ENCODE data around the gene DEPDC5.
A peak's percentile ranks its signal among the peaks of the same experiment; 100 is the strongest.
"Not testable (repeated sequence)": the region's sequence is repeated elsewhere in the genome, so short reads cannot be mapped to it uniquely, and the experiment has no call there.

DEPDC5 gene

DNA sequence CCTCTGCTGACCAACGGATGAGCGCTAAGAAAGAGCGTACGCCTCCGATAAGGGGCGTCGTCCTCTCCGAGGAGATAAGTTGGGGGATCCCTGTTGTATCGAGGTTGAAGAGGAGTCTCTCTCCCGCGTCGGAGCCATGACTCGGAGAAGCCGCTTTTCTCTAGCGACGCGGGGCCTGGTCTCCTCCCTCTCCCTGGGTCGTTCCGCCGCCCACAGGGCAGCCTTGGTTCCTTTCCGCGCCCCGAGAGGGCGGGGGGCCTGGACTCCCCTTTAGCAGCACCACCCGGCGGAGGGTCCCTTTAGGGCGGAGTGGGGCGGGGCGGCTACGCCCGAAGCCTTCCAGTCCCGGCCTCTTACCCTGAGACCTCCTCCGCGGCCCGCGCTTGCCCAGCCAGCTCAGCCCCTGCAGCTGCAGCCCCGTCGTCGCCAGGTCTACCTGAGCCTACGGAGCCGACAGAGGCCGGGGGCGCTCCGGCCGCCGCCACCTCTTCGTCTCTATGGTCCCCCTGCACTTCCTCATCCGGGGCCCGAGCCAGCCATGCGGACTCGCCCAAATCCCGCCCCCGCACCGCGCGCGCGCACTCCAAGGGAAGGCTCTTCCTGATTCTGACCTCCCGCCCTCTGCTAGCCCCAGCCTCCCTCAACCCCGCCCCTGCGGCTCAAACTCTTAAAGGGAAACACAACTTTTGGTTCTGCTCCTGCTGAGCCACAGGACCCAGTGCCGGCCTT, 4.0 kb upstream of the DEPDC5 start, which contains the start of gene PRR14L:
Gene PRR14L, minus strand, starts transcription at position 497 of the 729 bp plus-strand sequence. CDS start 11,272 bp downstream, outside the sequence.
- DNase-seq: peak; percentile 99

DNA sequence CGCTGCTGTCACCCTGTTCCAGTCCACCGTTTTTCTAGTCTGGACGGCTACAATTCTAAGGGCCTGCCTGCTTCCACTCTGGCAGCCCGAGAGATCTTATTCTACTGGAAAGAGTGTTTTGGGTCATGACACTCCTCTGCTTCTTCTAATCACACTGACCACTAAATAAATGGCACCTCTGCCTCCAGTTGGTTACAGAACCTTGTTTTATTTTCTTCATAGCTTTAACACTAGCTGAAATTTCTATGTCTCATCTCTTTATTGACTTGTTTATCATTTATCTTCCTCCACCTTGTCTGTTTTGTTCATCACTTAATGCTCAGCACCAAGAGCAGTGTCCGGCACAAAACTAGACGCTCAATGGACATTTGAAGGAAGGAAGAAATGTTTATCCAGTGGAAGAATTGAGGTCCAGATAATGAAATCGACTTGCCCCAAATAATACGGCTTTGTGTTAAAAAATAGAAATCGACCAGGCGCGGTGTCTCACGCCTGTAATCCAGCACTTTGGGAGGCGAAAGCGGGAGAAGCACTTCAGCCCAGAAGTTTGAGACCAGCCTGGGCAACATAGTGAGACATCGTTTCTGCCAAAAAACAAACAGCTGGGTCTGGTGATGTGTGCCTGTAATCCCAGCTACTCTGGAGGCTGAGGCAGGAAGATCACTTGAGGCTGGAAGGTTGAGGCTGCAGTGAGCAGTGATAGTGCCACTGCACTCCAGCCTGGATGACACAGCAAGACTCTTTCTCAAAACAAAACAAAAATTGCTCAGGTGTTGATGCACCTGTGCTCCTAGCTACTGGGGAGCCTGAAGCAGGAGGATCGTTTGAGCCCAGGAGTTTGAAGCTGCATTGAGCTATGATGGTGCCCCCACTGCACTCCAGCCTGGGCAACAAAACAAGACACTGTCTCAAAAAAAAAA, 3.2 kb upstream of the DEPDC5 start:
- DNase-seq: no peak

DNA sequence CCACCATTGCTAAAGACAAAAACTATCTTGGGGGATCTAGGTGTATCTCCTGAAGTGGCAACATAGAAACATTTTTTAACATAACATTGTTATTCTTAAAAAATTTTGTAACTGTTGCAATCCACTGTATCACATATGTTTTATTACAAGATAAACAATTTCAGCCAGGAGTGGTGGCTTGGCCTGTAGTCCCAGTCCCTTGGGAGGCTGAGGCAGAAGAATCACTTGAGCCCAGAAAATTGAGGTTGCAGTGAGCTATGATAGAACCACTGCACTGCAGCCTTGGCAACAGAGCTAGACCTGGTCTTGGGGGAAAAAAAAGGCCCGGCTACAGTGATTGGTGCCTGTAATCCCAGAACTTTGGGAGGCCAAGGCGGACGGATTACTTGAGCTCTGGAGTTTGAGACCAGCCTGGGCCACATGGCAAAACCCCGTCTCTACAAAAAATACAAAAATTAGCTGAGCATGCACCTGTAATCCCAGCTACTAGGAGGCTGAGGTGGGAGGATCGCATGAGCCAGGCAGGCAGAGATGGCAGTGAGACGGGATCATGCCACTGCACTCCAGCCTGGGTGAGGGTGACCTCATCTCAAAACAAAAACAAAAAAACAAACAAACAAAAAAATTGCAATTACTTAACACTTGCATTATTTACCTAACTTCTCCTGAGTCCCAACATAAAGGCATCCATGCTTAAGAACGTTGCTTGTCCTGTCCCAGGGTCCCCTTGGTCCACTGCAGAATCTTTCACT, 1.5 kb upstream of the DEPDC5 start:
- no peak for DNase-seq

DNA sequence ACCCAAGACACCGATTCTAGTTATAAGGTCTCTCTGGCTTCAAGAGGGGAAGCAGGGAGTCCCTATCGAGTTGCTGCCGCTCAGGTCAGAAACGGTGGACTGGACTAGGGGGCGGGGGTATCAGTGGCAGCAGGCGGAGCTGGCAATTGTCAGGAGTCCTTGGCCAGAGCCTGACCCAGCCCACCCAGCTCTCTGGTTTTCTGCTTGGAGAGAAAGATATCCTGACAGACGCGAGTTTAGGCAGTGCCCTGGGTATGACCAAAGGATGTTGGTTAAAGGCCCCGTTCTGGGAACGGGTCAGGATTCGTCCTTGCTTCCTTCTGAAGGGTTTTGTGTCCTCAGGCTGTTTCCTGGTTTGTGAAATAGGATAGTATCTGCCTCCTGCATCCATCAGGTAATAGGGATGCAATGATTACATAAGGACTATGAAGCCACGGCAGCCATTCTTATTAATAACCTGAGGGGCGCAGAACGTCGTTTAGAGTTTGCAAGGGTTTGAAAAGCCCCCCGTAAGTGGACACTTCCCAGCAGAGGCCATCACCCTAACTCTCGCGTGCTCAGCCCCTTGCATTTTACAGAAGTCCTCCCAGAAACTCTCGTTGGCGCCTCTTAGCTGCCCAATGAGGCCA, 700 bp upstream of the DEPDC5 start:
- DNase-seq: no peak

DNA sequence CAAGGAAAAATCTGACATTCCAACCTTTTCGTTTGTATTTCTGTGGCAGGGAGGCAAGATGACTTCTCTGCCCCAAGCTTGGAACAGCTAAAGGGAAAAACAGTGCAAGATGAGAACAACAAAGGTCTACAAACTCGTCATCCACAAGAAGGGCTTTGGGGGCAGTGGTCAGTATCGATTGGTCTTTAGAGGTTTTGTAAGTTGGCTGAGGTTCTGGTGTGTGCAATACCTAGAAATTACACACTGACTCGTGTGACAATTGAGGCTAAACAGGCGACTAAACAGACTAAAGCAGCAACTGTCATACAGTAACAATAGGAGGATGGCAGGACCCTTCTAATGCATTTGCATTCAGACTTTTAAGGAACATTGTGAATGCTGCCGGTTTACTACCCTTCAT, 994 bp downstream of the DEPDC5 start:
- no peak for DNase-seq

DNA sequence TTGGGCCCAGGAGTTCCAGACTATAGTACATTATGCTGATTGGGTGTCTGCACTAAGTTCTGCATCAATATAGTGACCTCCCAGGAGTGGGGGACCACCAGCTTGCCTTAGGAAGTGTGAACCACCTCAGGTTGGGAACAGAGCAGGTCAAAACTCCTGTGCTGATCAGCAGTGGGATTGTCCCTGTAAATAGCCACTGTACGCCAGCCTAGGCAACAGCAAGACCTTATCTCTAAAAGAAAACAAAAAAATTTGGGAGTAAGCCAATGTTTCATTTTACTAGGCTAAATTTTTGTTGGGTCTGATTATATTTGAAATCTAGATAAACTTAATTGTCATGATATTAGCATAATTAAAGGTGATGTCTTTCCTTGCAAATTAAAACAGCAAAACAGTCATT, 3.4 kb downstream of the DEPDC5 start:
- DNase-seq: no peak

DNA sequence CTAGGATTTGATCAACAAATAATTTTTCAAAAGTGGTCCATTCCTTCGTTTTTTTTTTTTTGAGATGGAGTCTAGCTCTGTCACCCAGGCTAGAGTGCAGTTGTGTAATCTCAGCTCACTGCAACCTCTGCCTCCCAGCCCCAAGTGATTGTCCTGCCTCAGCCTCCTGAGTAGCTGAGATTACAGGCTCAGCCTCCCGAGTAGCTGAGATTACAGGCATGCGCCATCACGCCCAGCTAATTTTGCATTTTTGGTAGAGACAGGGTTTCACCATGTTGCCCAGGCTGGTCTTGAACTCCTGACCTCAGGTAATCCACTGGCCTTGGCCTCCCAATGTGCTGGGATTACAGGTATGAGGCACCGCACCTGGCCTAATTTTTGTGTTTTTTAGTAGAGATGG, 5.0 kb downstream of the DEPDC5 start:
- not testable (repeated sequence) for DNase-seq

DNA sequence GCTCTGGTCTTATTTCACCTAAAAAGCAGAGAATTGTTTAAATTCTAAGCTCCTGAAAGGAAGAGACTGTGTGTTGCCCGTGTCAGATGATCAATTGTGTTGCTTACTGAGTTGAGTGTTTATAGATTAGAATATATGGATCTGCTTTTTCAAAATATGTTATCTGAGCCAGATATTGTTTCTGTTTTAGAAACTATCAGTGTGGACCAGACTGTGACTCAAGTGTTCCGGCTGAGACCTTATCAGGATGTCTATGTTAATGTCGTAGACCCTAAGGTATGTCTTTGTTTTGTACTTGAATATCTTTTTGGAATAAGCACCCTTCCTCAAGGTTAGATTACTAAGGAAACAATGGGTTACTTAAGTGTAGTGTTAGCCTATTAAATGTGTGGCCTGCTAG, 11.0 kb downstream of the DEPDC5 start:
- DNase-seq: no peak

DNA sequence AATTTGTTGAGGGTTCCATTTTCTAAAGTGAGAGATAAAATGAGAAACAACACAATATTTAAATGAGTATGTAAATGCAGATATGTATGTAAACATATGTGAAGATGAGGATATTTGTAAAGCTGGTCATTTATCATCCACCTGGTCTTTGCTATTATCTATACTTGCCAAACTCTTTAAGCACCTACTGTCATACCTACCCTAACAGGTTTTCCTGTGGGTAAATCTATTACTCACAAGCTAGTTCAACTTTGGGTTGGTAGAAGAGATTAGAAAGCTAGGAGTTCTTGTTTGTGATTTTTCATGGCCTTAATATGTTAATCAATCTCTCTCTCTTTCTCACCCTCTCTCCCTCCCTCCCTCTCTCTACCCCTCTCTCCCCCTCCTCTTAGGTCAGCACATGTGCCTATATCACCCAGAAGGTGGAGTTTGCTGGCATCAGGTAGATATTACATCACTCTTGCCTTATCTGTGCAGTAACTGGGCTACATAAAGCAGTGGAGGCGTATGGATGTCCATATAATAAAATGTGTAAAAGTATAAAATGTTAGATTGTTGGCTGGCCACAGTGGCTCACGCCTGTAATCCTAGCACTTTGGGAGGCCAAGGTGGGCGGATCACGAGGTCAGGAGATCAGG, 14.7 kb downstream of the DEPDC5 start:
- no peak for DNase-seq

DNA sequence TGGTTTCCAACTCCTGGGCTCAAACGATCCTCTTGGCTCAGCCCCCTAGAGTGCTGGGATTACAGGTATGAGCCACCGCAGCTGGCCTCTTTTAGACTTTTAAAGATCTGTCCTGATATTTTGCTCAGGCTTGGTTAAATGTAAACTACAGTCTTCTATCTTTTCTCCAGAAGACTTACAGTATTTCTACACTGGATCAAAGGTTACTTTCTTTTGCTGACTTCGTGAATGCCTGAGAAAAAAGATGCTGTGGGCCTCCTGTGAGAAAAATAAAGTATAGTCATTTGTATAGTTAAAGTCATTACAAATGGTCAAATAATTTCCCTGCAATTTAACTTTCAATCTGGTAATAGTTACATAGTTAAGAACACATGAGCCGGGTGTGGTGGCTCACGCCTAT, 19.6 kb downstream of the DEPDC5 start:
- DNase-seq: no peak

DNA sequence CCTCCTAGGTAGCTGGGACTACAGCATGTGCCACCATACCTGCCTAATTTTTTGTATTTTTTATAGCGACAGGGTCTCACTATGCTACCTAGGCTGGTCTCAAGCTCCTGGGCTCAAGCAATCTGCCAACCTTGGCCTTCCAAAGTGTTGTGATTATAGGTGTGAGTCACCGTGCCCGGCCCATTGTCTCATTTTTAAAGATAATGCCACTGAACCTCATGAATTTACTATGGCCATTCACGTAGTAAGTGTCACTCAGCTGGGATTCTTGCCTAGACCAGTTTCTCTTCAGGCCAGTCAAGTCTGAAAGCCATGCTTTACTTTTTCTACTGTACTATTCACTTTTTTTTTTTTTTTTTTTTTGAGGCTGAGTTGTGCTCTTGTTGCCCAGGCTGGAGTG, 22.4 kb downstream of the DEPDC5 start:
- no peak for DNase-seq

DNA sequence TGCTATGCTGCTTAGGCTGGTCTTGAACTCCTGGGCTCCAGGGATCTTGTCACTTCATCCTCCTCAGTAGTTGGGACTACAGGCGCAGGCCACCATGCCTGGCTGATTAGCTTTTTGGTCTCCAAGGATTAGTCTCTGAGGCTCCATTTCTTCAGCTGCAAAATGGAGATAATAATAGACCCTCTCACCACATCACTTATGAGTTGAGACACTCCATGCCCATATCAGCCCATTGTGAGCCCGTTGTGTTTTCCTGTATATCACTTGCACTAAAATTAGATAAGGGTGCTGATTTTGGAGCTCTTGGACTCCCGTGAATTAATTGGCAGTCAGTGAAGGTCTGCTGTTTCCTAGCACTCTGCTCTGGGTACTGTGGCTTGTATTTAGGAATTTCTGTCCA, 36.0 kb downstream of the DEPDC5 start:
- DNase-seq: no peak

DNA sequence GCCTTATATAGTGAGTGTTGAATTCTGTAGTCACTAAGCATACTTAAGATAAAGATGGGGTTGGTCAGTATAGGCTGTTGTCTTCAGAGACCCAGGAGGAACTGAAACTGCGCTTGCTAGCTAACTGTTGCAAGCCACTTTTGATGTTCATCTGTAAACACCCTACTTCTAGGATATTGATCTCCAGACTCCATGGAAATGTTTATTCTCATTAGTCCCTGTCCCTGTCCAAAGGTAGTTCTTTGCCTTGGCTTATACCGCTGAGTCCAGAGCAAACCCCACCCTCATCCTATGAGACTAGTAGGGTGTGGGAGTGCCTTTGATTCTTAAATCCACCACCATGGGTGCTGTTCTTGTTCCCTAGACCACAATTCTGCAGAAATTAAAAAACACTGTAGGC, 36.4 kb downstream of the DEPDC5 start:
- no peak for DNase-seq

DNA sequence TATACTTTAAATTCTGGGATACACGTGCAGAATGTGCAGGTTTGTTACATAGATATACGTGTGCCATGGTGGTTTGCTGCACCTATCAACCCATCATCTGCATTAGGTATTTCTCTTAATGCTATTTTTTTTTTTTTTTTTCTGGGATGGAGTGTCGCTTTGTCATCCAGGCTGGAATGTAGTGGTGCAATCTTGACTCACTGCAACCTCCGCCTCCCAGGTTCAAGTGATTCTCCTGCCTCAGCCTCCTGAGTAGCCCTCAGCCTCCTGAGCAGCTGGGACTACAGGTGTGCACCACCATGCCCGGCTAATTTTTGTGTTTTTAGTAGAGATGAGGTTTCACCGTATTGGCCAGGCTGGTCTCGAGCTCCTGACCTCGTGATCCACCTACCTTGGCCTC, 45.5 kb downstream of the DEPDC5 start:
- DNase-seq: not testable (repeated sequence)

DNA sequence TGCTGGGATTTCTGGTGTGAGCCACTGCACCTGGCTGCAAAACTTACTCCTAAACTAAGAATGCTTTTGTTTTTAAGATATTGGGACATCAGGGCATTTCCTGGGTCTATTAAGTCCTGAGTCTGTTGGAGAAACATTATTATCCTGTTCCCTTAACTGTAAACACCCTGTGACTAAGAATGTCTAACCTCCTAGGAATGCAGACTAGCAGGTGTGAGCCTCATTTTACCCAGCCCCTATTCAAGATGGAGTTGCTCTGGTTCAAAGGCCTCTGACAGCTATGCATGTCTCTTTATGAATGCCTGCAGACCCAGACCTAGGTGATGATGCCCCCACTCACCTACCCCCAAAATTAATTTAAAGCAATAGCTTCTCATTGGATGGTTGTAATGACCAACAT, 46.2 kb downstream of the DEPDC5 start:
- DNase-seq: no peak

DNA sequence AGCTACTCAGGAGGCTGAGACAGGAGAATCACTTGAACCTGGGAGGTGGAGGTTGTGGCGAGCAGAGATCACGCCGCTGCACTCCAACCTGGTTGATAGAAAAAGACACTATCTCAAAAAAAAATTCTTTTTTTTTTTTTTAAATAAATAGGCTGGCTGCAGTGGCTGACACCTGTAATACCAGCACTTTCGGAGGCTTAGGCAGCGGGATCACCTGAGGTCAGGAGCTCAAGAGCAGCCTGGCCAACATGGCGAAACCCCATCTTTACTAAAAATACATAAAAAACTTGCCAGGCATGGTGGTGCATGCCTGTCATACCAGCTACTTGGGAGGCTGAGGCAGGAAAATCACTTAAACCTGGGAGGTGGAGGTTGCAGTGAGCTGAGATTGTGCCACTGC, 47.0 kb downstream of the DEPDC5 start:
- DNase-seq: not testable (repeated sequence)

DNA sequence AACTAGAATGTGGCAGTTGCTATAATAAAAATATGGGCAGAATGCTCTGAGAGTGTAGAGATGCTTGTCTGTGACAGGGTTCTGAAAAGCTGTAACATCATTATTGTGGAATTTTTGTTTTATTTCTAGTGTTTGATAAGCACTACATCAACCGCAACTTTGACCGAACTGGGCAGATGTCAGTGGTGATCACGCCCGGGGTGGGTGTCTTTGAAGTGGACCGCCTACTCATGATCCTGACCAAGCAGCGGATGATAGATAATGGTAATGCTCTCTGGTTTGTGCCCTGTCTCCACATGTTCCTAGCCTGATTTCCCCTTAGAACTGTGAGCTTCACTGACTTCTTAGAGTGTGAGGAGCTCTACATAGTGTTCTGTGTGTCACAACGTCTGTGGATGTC, 48.8 kb downstream of the DEPDC5 start:
- no peak for DNase-seq

DNA sequence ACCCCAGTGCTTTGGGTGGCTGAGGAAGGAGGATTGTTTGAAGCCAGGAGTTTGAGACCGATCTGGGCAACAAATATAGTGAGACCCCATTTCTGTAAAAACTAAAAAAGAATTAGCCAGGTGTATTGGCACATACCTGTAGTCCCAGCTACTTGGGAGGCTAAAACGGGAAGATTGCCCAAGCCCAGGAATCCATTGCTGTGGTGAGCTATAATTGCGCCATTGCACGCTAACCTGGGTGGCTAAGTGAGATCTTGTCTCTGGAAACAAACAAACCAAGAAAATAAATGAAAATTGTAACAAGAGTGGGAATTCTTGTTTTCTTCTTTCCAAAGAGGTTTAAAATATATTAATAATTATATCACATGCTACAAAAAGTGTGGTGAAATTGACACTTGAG, 52.9 kb downstream of the DEPDC5 start:
- no peak for DNase-seq

DNA sequence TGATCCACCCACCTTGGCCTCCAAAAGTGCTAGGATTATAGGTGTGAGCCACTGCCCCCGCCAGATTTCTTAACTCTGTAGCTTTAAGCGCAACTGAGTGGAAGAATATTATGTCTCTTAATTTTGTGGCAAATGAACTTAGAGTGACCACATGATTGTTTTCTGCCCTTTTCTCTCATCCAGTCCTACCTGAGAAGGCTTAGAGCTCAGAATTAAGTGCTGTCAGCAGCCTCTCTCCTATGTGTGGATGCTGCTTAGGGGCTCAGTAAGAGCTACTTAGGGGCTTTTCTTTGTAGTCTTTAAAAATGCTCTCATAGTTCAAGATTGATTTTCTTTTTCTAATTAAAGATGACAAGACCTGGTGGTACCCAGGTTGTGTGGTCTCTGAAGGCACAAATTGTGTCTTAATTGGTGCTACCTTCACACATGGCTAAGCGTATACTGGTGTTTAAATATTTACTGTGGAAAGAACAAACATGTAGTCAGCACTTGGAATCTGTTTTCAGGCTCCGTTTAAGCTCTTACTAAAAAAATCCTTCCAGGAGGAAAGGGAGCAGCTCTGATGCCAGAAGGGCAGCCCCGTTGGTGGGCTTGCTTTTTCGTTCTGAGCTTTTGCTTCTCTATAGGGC, 59.3 kb downstream of the DEPDC5 start:
- DNase-seq: no peak

DNA sequence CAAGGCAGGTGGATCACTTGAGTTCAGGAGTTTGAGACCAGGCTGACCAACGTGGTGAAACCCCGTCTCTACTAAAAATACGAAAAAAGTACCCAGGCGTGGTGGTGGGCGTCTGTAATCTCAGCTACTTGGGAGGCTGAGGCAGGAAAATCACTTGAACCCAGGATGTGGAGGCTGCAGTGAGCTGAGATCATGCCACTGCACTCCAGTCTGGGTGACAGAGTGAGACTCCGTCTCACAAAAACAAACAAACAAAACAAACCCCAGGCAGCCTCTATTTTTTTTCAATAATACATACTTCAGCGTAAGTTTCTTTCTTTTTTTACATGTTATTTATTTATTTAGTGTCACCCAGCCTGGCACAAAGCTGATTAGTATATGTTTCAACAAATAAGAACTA, 60.1 kb downstream of the DEPDC5 start:
- DNase-seq: not testable (repeated sequence)

DNA sequence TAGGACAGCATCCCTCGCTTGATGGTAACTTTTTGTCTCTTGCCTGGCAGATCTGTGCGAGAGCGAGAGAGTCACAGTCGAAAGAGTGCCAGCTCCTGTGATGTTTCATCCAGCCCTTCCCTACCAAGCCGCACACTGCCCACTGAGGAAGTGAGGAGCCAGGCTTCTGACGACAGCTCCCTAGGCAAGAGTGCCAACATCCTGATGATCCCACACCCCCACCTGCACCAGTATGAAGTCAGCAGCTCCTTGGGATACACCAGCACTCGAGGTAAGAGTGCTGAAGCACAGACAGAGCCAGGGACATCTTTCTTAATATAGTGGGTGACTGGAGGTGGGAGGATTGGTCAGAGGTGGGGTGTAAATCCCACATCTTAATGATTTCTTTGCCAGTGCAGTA, 61.1 kb downstream of the DEPDC5 start:
- DNase-seq: no peak

DNA sequence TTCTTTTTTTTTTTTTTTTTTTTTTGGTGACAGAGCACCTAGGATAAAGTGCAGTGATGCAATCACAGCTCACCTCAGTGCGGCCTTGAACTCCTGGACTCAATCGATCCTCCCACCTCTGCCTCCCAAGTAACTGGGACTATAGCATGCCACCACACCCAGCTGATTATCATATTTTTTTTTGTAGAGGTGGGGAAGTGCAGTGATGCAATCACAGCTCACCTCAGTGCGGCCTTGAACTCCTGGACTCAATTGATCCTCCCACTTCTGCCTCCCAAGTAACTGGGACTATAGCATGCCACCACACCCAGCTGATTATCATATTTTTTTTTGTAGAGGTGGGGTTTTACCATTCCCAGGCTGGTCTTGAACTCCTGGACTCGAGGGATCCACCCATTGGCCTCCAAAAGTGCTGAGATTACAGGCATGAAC, 61.6 kb downstream of the DEPDC5 start:
- not testable (repeated sequence) for DNase-seq

Measured in activated CD4-positive, alpha-beta T cell treated with anti-CD3 and anti-CD28 coated beads, Interleukin-2, Interleukin-6, amounts not matched to agents 100 ng/mL and 50 ng/mL, durations not matched to agents 16 hours and 8 hours (primary cell).